WTC11 (cell line): Measurements from ENCODE around the gene SPEF1. TPM values are rescaled to one million over a fixed set of nuclear protein-coding genes. Genes with fewer than 3 reads are reported as not detected.

Experiments
- ATAC-seq: fragments of 200-7000 bp; cut with Tn5 transposase; 2 replicates; pipeline ENCODE4 v1.10.0; 2021; ENCODE audit warnings: mild to moderate bottlenecking, moderate library complexity
- CTCF ChIA-PET: fragments of 300-600 bp; sonication (Branson Sonifier 250); formaldehyde crosslinking; loops from one replicate; lab custom pipeline; 2021; ENCODE audit warnings: antibody characterized with exemption; lab: Charles Lee
- POLR2A ChIA-PET: fragments of 350-600 bp; sonication (Branson Sonifier 250); formaldehyde crosslinking; loops from one replicate; lab custom pipeline; 2021; ENCODE audit warnings: antibody characterized with exemption; lab: Charles Lee
- DNase-seq: peaks from one replicate; pipeline ENCODE4 v3.0.0; 2021; ENCODE audit warnings: low spot score
- H3K27ac Mint-ChIP-seq: 2 replicates; pipeline ENCODE4 v1.8.0; 2021; ENCODE audit warnings: mixed read lengths
- H3K27me3 Mint-ChIP-seq: 2 replicates; pipeline ENCODE4 v1.8.0; 2021; ENCODE audit warnings: low read depth, mild to moderate bottlenecking, moderate library complexity, mixed read lengths
- H3K36me3 Mint-ChIP-seq: 2 replicates; pipeline ENCODE4 v1.8.0; 2021; ENCODE audit warnings: mixed read lengths
- H3K4me1 Mint-ChIP-seq: 2 replicates; pipeline ENCODE4 v1.8.0; 2022; ENCODE audit warnings: mixed read lengths
- H3K4me3 Mint-ChIP-seq: 2 replicates; pipeline ENCODE4 v1.8.0; 2021; ENCODE audit warnings: mild to moderate bottlenecking, moderate library complexity, mixed read lengths
- H3K9me3 Mint-ChIP-seq: 2 replicates; pipeline ENCODE4 v1.8.0; 2021; ENCODE audit warnings: mixed read lengths
- CREB1 ChIP-seq: sonication (generic); formaldehyde crosslinking; IDR thresholded peaks from 2 replicates; pipeline ENCODE4 v1.8.0; 2023; ENCODE audit warnings: mild to moderate bottlenecking, missing genetic modification reagents
- JAZF1 ChIP-seq: fragments of 250-450 bp; sonication (Bioruptor Pico); IDR thresholded peaks from 2 replicates; pipeline ENCODE4 v1.9.0; 2021; ENCODE audit warnings: moderate library complexity, mild to moderate bottlenecking, inconsistent platforms
- NFYB ChIP-seq: sonication (generic); formaldehyde crosslinking; conservative IDR thresholded peaks from 2 replicates; pipeline ENCODE4 v1.8.0; 2022; ENCODE audit warnings: low read depth, missing genetic modification reagents
- PRRX2 ChIP-seq: fragments of 250-450 bp; sonication (Bioruptor Pico); IDR thresholded peaks from 2 replicates; pipeline ENCODE4 v1.8.0; 2021; ENCODE audit warnings: mild to moderate bottlenecking
- SMAD3 ChIP-seq: sonication (generic); formaldehyde crosslinking; IDR thresholded peaks from 2 replicates; pipeline ENCODE4 v1.8.0; 2022; ENCODE audit warnings: missing genetic modification reagents, mild to moderate bottlenecking, borderline replicate concordance
- SOX15 ChIP-seq: fragments of 250-450 bp; sonication (Bioruptor Pico); IDR thresholded peaks from 2 replicates; pipeline ENCODE4 v1.9.0; 2021; ENCODE audit warnings: mild to moderate bottlenecking
- ZNF263 ChIP-seq: sonication (generic); formaldehyde crosslinking; IDR thresholded peaks from 2 replicates; pipeline ENCODE4 v1.8.1; 2022; ENCODE audit warnings: low read depth, mild to moderate bottlenecking, moderate library complexity, missing genetic modification reagents
- total RNA-seq: library from RNA; stranded (reverse); gene quantifications from 3 replicates; pipeline ENCODE4 v1.2.3, GENCODE V29; 2021
- TF ChIP-seq, protein P1 (sequence below): sonication (generic); formaldehyde crosslinking; IDR thresholded peaks from 2 replicates; pipeline ENCODE4 v1.8.1; 2023; ENCODE audit warnings: mild to moderate bottlenecking, moderate library complexity, missing genetic modification reagents
- TF ChIP-seq, protein P2 (sequence below): sonication (generic); formaldehyde crosslinking; IDR thresholded peaks from 2 replicates; pipeline ENCODE4 v1.8.1; 2022; ENCODE audit warnings: mild to moderate bottlenecking, moderate library complexity, missing genetic modification reagents
- TF ChIP-seq, protein P3 (sequence below): sonication (generic); formaldehyde crosslinking; IDR thresholded peaks from 2 replicates; pipeline ENCODE4 v1.8.0; 2022; ENCODE audit warnings: missing genetic modification reagents
- TF ChIP-seq, protein P4 (sequence below): sonication (generic); formaldehyde crosslinking; IDR thresholded peaks from 2 replicates; pipeline ENCODE4 v1.8.0; 2023; ENCODE audit warnings: missing genetic modification reagents
- TF ChIP-seq, protein P5 (sequence below): sonication (generic); formaldehyde crosslinking; IDR thresholded peaks from 2 replicates; pipeline ENCODE4 v1.8.0; 2022; ENCODE audit warnings: mild to moderate bottlenecking, missing genetic modification reagents
- TF ChIP-seq, protein P6 (sequence below): fragments of 250-450 bp; sonication (Bioruptor Pico); IDR thresholded peaks from 2 replicates; pipeline ENCODE4 v2.1.2; 2022; ENCODE audit warnings: mild to moderate bottlenecking, moderate library complexity
- TF ChIP-seq, protein P7 (sequence below): fragments of 250-450 bp; sonication (Bioruptor Pico); IDR thresholded peaks from 2 replicates; pipeline ENCODE4 v1.9.0; 2021; ENCODE audit warnings: mild to moderate bottlenecking, borderline replicate concordance

SPEF1 gene
- total RNA-seq, 1 experiment from 2014 or later, result 0.72 TPM

DNA sequence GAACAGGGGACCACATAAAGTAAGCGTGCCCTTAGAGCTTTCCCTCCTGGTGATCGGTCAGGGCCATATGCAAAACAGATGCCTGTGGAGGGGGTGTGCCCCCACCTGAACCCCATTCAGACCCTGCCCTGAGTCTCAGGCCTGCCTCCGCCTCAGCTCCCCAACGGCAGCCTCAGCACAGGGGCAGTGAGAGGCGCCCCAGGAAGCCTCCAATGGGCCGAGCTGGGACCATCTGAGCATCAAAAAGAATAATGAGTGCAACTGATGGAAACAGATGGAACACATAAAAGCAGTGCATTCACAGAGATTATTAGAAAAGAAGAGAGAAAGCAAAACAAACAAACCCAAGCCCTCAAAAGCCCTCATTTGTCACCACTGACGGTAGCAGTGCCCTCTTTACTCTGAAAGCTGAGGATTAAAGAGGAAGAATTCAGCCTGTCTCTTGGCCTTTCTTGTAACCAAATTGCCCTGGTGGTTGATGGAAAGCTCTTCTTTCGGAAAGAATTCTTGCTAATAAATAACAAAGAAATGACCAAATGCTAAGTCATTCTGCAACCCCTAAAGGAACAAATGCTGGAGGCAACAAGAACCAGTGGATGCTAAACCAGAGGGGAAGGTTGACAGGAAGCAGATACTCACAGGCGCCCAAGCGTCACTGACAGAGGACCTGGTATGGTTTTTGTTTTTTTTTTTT, 20.4 kb downstream of the SPEF1 start (continued):
- TF ChIP-seq, protein P1, sequence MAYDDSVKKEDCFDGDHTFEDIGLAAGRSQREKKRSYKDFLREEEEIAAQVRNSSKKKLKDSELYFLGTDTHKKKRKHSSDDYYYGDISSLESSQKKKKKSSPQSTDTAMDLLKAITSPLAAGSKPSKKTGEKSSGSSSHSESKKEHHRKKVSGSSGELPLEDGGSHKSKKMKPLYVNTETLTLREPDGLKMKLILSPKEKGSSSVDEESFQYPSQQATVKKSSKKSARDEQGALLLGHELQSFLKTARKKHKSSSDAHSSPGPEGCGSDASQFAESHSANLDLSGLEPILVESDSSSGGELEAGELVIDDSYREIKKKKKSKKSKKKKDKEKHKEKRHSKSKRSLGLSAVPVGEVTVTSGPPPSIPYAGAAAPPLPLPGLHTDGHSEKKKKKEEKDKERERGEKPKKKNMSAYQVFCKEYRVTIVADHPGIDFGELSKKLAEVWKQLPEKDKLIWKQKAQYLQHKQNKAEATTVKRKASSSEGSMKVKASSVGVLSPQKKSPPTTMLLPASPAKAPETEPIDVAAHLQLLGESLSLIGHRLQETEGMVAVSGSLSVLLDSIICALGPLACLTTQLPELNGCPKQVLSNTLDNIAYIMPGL (CRISPR knock-in tag), result no peak
- TF ChIP-seq ZNF263, result no peak
- TF ChIP-seq, protein P2, sequence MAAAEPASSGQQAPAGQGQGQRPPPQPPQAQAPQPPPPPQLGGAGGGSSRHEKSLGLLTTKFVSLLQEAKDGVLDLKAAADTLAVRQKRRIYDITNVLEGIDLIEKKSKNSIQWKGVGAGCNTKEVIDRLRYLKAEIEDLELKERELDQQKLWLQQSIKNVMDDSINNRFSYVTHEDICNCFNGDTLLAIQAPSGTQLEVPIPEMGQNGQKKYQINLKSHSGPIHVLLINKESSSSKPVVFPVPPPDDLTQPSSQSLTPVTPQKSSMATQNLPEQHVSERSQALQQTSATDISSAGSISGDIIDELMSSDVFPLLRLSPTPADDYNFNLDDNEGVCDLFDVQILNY (CRISPR knock-in tag), result no peak
- TF ChIP-seq, protein P3, sequence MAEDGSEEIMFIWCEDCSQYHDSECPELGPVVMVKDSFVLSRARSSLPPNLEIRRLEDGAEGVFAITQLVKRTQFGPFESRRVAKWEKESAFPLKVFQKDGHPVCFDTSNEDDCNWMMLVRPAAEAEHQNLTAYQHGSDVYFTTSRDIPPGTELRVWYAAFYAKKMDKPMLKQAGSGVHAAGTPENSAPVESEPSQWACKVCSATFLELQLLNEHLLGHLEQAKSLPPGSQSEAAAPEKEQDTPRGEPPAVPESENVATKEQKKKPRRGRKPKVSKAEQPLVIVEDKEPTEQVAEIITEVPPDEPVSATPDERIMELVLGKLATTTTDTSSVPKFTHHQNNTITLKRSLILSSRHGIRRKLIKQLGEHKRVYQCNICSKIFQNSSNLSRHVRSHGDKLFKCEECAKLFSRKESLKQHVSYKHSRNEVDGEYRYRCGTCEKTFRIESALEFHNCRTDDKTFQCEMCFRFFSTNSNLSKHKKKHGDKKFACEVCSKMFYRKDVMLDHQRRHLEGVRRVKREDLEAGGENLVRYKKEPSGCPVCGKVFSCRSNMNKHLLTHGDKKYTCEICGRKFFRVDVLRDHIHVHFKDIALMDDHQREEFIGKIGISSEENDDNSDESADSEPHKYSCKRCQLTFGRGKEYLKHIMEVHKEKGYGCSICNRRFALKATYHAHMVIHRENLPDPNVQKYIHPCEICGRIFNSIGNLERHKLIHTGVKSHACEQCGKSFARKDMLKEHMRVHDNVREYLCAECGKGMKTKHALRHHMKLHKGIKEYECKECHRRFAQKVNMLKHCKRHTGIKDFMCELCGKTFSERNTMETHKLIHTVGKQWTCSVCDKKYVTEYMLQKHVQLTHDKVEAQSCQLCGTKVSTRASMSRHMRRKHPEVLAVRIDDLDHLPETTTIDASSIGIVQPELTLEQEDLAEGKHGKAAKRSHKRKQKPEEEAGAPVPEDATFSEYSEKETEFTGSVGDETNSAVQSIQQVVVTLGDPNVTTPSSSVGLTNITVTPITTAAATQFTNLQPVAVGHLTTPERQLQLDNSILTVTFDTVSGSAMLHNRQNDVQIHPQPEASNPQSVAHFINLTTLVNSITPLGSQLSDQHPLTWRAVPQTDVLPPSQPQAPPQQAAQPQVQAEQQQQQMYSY (CRISPR knock-in tag), result no peak

DNA sequence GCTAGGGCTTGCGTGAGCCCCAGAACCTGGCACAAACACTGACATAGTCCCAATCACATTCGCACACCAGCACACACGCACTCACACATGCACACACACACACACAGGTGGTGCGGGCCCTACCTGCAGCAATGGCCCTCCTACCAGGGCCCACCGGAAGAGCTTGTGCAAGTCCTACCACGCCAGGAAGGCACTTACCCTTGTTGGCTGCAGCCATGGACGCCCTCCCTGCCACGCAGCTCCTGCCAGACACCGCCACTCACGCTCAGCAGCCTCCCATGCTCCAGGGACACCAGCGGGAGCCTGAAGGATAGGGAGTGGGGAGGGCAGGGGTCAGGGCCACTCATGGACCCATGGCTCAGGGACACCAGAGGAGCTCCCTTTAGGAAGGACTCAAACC, 21.4 kb downstream of the SPEF1 start:
- Mint-ChIP-seq H3K4me3 (no peak overlapping the region), H3K36me3 (peaks cover 19% of the 10 kb centered on the region), H3K4me1 (peaks cover 2% of the 10 kb centered on the region; the same call in 1 of the 2 replicates), H3K27ac (peak overlapping the region; percentile 4; the same call in 1 of the 2 replicates), H3K9me3 (no peaks in the 10 kb centered on the region), H3K27me3 (no peaks in the 10 kb centered on the region)
- TF ChIP-seq PRRX2 (CRISPR knock-in tag) (no peak), SMAD3 (CRISPR knock-in tag) (no peak), CREB1 (CRISPR knock-in tag) (no peak)
- DNase-seq, result no peak
- ATAC-seq, result no peak
- POLR2A ChIA-PET, result no interaction called here
- CTCF ChIA-PET, result interaction anchor here (0.6 to 3.5 kb wide), 5 partner anchors 9 to 61 kb away, joined by 3 to 23 read pairs (median 3); partner anchors contain the start of genes AP5S1 and SPEF1

DNA sequence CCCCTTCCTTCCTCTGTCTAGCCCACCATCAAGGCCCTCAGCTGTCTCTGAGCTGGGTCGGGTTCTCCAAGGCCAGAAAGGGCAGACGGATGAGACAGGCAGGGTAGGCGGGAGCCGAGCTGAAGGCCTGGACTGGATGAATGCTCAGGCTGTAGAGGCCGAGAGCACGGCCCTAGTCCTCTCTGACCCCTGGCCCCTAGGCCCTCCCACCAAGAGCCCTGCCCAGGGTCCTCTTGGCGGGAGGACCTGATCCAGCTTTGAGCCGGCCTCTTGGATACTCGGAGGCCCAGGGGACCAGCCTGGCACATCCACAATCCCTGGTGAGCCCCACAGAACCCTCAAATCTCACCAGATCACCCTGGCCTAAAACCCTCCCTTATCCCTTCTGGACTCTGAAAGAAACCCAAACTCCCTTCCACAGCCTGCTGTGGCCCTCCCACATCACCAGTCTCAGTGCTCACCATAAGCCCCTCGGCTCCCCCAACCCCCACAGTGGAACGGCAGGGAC, 21.9 kb downstream of the SPEF1 start:
- no peaks in the 10 kb centered on the region for H3K9me3 Mint-ChIP-seq
- DNase-seq, result no peak
- CTCF ChIA-PET, result interaction anchor here (1.0 to 3.5 kb wide), 5 partner anchors 8 to 61 kb away, joined by 3 to 23 read pairs (median 3); partner anchors contain the start of genes ADISSP and AP5S1
- peaks cover 19% of the 10 kb centered on the region for H3K36me3 Mint-ChIP-seq
- H3K4me1 Mint-ChIP-seq, result peaks cover 2% of the 10 kb centered on the region; the same call in 1 of the 2 replicates
- no peak for ATAC-seq
- H3K4me3 Mint-ChIP-seq, result no peak overlapping the region
- no peaks in the 10 kb centered on the region for H3K27me3 Mint-ChIP-seq
- POLR2A ChIA-PET, result no interaction called here
- H3K27ac Mint-ChIP-seq, result peak overlapping the region; percentile 4; the same call in 1 of the 2 replicates
- TF ChIP-seq, protein P4, sequence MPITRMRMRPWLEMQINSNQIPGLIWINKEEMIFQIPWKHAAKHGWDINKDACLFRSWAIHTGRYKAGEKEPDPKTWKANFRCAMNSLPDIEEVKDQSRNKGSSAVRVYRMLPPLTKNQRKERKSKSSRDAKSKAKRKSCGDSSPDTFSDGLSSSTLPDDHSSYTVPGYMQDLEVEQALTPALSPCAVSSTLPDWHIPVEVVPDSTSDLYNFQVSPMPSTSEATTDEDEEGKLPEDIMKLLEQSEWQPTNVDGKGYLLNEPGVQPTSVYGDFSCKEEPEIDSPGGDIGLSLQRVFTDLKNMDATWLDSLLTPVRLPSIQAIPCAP, result no peak
- TF ChIP-seq JAZF1 (CRISPR knock-in tag), result no peak
- TF ChIP-seq, protein P5, sequence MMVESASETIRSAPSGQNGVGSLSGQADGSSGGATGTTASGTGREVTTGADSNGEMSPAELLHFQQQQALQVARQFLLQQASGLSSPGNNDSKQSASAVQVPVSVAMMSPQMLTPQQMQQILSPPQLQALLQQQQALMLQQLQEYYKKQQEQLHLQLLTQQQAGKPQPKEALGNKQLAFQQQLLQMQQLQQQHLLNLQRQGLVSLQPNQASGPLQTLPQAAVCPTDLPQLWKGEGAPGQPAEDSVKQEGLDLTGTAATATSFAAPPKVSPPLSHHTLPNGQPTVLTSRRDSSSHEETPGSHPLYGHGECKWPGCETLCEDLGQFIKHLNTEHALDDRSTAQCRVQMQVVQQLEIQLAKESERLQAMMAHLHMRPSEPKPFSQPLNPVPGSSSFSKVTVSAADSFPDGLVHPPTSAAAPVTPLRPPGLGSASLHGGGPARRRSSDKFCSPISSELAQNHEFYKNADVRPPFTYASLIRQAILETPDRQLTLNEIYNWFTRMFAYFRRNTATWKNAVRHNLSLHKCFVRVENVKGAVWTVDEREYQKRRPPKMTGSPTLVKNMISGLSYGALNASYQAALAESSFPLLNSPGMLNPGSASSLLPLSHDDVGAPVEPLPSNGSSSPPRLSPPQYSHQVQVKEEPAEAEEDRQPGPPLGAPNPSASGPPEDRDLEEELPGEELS, result no peak
- no peak for TF ChIP-seq SOX15
- TF ChIP-seq, protein P6, sequence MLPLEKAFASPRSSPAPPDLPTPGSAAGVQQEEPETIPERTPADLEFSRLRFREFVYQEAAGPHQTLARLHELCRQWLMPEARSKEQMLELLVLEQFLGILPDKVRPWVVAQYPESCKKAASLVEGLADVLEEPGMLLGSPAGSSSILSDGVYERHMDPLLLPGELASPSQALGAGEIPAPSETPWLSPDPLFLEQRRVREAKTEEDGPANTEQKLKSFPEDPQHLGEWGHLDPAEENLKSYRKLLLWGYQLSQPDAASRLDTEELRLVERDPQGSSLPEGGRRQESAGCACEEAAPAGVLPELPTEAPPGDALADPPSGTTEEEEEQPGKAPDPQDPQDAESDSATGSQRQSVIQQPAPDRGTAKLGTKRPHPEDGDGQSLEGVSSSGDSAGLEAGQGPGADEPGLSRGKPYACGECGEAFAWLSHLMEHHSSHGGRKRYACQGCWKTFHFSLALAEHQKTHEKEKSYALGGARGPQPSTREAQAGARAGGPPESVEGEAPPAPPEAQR, result no peak
- TF ChIP-seq, protein P7, sequence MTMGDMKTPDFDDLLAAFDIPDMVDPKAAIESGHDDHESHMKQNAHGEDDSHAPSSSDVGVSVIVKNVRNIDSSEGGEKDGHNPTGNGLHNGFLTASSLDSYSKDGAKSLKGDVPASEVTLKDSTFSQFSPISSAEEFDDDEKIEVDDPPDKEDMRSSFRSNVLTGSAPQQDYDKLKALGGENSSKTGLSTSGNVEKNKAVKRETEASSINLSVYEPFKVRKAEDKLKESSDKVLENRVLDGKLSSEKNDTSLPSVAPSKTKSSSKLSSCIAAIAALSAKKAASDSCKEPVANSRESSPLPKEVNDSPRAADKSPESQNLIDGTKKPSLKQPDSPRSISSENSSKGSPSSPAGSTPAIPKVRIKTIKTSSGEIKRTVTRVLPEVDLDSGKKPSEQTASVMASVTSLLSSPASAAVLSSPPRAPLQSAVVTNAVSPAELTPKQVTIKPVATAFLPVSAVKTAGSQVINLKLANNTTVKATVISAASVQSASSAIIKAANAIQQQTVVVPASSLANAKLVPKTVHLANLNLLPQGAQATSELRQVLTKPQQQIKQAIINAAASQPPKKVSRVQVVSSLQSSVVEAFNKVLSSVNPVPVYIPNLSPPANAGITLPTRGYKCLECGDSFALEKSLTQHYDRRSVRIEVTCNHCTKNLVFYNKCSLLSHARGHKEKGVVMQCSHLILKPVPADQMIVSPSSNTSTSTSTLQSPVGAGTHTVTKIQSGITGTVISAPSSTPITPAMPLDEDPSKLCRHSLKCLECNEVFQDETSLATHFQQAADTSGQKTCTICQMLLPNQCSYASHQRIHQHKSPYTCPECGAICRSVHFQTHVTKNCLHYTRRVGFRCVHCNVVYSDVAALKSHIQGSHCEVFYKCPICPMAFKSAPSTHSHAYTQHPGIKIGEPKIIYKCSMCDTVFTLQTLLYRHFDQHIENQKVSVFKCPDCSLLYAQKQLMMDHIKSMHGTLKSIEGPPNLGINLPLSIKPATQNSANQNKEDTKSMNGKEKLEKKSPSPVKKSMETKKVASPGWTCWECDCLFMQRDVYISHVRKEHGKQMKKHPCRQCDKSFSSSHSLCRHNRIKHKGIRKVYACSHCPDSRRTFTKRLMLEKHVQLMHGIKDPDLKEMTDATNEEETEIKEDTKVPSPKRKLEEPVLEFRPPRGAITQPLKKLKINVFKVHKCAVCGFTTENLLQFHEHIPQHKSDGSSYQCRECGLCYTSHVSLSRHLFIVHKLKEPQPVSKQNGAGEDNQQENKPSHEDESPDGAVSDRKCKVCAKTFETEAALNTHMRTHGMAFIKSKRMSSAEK (CRISPR knock-in tag), result no peak
- TF ChIP-seq NFYB (CRISPR knock-in tag), result no peak
